Effector memory CD4-positive, alpha-beta T cell (primary cell): Measurements from ENCODE around the gene ACTR6.

Source experiments
- DNase-seq, 3 donors: peaks; one replicate each; pipeline ENCODE4 v3.0.0-alpha.2; 2020
- H3K27ac ChIP-seq: 2 replicates; pipeline ENCODE4 v1.7.0; 2013; ENCODE audit warnings: mild to moderate bottlenecking, low read length, moderate library complexity; ENCODE audit not compliant: insufficient read depth, poor library complexity, severe bottlenecking
- H3K27me3 ChIP-seq: replicated peaks from 2 replicates; pipeline ENCODE4 v1.7.0; 2013; ENCODE audit warnings: mild to moderate bottlenecking, low read length; ENCODE audit not compliant: insufficient read depth, control insufficient read depth, poor library complexity, severe bottlenecking
- H3K36me3 ChIP-seq: 2 replicates; pipeline ENCODE4 v1.7.0; 2013; ENCODE audit warnings: mild to moderate bottlenecking, low read length, moderate library complexity; ENCODE audit not compliant: control insufficient read depth, insufficient read depth
- H3K4me1 ChIP-seq: 2 replicates; pipeline ENCODE4 v1.7.0; 2013; ENCODE audit warnings: low read length, mild to moderate bottlenecking; ENCODE audit not compliant: control insufficient read depth, insufficient read depth, poor library complexity, severe bottlenecking
- H3K4me3 ChIP-seq: 2 replicates; pipeline ENCODE4 v1.7.0; 2013; ENCODE audit warnings: low read length, low read depth, mild to moderate bottlenecking; ENCODE audit not compliant: insufficient read depth, poor library complexity, severe bottlenecking
- H3K9me3 ChIP-seq: 2 replicates; pipeline ENCODE4 v1.7.0; 2013; ENCODE audit warnings: mild to moderate bottlenecking, low read length, moderate library complexity; ENCODE audit not compliant: control insufficient read depth
- total RNA-seq, 3 donors: gene quantifications; one replicate each; lab custom pipeline; 2026; lab: John Stamatoyannopoulos, UW

ACTR6 gene
- 16.8 to 23.7 (median 17.6) reads per million in 3 donors for total RNA-seq

DNA sequence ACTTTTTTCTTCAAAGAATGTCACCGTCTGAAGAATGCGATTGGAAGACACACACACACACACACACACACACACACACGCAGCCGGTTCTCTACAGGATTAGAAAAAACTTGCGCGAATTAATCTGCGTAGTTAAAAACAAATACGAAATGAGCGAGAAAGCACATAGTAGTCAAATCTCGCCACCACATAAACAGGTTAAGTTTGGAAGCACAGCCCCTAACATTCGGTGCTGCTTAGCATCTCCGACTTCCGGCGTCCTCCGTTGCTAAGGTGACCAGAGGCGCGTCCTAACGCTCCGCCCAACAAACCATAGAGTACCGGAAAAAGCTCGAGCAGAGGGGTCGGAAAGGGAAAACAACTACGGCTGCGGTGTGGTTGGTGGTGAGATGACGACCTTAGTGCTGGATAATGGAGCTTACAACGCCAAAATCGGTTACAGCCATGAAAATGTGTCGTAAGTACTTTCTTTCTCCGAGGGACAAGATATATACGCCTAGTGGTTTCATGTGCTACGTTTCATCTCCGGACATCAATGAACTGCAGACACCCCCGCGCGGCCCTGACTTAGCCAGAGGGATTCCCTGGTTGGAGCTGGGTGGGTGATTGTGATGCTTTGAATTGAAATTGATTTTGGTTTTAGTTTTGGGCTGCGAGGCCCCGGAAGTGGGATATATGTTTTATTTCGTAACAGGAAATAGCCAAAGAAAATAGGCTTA, at the start of gene ACTR6:
TSS of gene ACTR6 (plus strand) at position 353 of the 719 bp plus-strand sequence. CDS start at position 390, 37 bp downstream.
- Histone ChIP-seq H3K27me3 (no peaks in the 10 kb centered on the region), H3K4me1 (peaks cover 15% of the 10 kb centered on the region), H3K4me3 (peak within 1 kb of the TSS; percentile 83), H3K36me3 (no peaks in the 10 kb centered on the region), H3K9me3 (no peaks in the 10 kb centered on the region), H3K27ac (peak within 1 kb of the TSS; percentile 92)
- DNase-seq: peak; percentile 96 to 97 (median 97)

- H3K9me3 ChIP-seq: no peaks in the 10 kb centered on the region
- H3K4me3 ChIP-seq: no peak overlapping the region
- no peaks in the 10 kb centered on the region for H3K36me3 ChIP-seq
- H3K4me1 ChIP-seq: no peaks in the 10 kb centered on the region
- H3K27me3 ChIP-seq: no peaks in the 10 kb centered on the region
- DNase-seq: no peak
- no peak overlapping the region for H3K27ac ChIP-seq
Observed at GRCh38 chr12:100151769-100152168, 48.8 kb upstream of the ACTR6 start.

- Histone ChIP-seq H3K36me3 (no peaks in the 10 kb centered on the region), H3K27ac (no peak overlapping the region), H3K27me3 (no peaks in the 10 kb centered on the region), H3K9me3 (no peaks in the 10 kb centered on the region), H3K4me3 (no peak overlapping the region), H3K4me1 (no peaks in the 10 kb centered on the region)
- no peak for DNase-seq
Observed at GRCh38 chr12:100153131-100153530, 47.5 kb upstream of the ACTR6 start.

GRCh38 chr12:100154474-100155247, 46.0 kb upstream of the ACTR6 start:
- Histone ChIP-seq H3K36me3 (no peaks in the 10 kb centered on the region), H3K4me3 (no peak overlapping the region), H3K27ac (no peak overlapping the region), H3K27me3 (no peaks in the 10 kb centered on the region), H3K9me3 (no peaks in the 10 kb centered on the region), H3K4me1 (no peaks in the 10 kb centered on the region)
- DNase-seq: peak; percentile 31 to 55 (median 36)

DNA sequence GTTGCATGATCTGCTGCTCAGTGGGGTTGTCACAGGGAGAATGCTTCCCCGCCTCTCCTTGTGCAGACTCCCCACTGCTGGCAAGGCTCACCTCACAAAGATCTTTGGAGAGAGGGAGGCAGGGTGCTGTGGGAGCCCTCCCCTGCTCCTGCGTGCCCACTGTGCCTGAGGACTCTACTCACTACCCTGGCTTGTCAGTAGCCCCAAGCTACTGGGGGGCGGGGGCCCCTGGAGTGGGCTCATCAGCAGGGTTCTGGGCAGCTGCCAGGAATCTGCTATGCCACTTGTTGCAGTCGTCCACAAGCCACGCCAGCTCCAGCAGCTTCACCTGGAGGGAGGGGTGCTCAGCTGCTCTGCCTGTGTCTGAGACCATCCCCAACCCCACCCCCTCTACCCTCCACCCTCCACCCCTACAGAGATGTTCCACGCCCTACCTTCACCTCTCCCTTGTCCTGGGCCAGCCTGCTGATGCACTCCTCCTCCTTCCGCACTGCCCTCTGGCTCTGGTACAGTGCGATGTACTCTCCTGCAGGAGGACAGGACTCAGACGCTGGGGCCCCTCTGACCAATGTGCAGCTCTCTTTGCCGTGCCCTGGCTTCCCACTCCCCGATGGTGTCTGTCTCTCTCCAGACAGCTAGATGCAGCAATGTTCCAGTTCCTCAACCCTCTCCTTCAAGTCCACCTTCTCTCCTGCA, 43.7 kb upstream of the ACTR6 start:
- no peak for DNase-seq
- no peaks in the 10 kb centered on the region for H3K36me3 ChIP-seq

DNA sequence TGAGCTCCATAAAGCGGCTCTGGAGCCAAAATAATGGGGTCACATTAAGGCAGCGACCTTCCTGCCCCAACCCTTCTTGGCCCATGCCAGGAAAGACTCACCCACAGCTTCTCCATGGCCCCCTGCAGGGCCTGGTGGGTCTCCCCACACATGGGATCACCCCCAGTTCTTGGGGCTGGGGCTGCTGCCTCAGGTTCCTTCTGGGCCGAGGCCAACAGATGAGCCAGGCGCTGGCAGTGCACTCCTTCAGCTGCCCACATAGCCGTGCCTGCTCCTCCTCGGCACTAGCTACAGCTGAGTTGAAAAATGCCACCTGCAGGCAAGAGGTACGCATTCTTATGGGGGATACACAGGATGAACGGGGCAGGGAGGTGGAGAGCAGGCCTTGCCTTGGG, 43.2 kb upstream of the ACTR6 start:
- no peaks in the 10 kb centered on the region for H3K27me3 ChIP-seq
- no peak overlapping the region for H3K4me3 ChIP-seq
- no peaks in the 10 kb centered on the region for H3K36me3 ChIP-seq
- H3K9me3 ChIP-seq: no peaks in the 10 kb centered on the region
- no peaks in the 10 kb centered on the region for H3K4me1 ChIP-seq
- H3K27ac ChIP-seq: no peak overlapping the region
- DNase-seq: no peak

More for the DNA sequence above, 43.7 kb upstream of the ACTR6 start:
- no peak overlapping the region for H3K27ac ChIP-seq
- H3K4me1 ChIP-seq: no peaks in the 10 kb centered on the region
- H3K4me3 ChIP-seq: no peak overlapping the region
- H3K9me3 ChIP-seq: no peaks in the 10 kb centered on the region
- no peaks in the 10 kb centered on the region for H3K27me3 ChIP-seq

GRCh38 chr12:100158535-100158934, 42.1 kb upstream of the ACTR6 start:
- DNase-seq: no peak

DNA sequence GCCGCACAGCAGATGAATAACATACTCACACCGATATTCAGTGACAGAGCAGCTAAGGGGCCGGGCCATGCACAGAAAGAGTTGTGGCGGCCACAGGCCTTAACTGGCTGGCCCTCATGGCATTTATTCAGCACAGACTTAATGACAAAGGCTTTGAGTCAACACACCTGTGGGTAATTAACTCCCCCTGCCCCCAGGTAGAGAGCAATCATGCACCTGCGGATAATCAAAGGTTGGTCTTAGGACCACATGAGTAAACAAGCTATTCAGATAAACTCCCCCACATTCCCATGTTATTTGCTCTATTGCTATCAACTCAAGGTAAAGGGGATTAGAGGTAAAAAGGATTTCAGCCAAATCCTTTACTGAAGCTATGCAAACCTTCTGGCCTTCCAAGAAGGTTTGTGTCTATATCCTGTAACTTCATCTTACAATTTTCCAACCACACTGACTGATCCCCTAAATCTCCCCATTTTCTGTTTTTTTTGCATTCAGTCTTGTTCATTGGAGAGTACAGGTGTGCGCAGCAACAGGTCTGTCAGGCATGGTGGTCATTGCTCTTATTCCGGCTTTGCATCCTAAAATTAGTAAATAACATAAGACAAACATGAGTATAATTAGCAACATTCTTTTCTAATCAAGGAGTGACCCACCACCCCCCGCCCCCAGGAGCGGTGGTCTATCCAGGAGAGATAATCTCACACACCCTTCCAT, 41.1 kb upstream of the ACTR6 start:
- no peak for DNase-seq
- no peaks in the 10 kb centered on the region for H3K9me3 ChIP-seq
- no peak overlapping the region for H3K4me3 ChIP-seq
- no peaks in the 10 kb centered on the region for H3K36me3 ChIP-seq
- no peak overlapping the region for H3K27ac ChIP-seq
- H3K27me3 ChIP-seq: no peaks in the 10 kb centered on the region
- H3K4me1 ChIP-seq: peaks cover 4% of the 10 kb centered on the region

More at GRCh38 chr12:100158535-100158934, 42.1 kb upstream of the ACTR6 start:
- H3K4me3 ChIP-seq: no peak overlapping the region
- no peaks in the 10 kb centered on the region for H3K4me1 ChIP-seq
- H3K36me3 ChIP-seq: no peaks in the 10 kb centered on the region
- H3K9me3 ChIP-seq: no peaks in the 10 kb centered on the region
- H3K27me3 ChIP-seq: no peaks in the 10 kb centered on the region
- H3K27ac ChIP-seq: no peak overlapping the region

DNA sequence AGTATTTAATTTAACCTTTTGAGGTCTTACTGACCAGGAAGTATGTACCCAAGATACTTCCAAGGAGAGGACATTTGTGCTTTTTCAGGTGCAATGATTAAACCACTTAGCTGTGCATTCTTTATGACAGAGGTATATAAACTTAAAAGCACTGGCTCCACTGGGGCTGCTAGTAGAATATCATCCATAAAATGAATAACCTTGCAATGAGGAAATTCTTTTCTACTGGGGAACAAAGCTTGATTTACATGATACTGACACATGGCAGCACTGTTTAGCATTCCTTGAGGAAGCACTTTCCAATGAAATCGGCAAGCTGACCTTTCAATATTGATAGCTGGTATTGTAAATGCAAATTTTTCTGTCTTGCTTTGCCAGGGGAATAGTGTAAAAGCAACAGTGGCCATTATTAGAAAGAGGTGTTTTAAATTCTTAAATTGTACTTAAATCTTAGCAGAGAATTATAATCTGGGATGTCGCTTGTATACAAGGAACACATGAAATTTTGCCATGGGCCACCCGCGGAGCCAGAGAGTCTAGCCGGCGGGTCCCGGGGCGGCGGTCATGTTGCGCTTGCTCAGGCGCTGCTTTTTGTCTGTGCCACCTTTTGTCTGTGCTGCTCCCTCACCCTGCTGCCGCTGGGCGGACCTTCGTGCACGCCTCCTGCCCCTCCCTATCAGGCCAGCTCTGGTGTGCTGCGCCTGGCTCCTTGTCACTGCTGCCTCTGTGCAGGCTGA, 37.0 kb upstream of the ACTR6 start:
- peak; percentile 19 to 44 (median 40) for DNase-seq
- H3K4me3 ChIP-seq: no peak overlapping the region
- H3K36me3 ChIP-seq: no peaks in the 10 kb centered on the region
- H3K27ac ChIP-seq: no peak overlapping the region
- H3K27me3 ChIP-seq: no peaks in the 10 kb centered on the region
- no peaks in the 10 kb centered on the region for H3K9me3 ChIP-seq
- H3K4me1 ChIP-seq: peaks cover 4% of the 10 kb centered on the region
